HEK293 (cell line): ENCODE results near the gene RAF1.
A peak's percentile ranks its signal among the peaks of the same experiment; 100 is the strongest.

Experiments used
- CTCF ChIA-PET: fragments of 350-600 bp; formaldehyde crosslinking; extraction: SDS; loops from one replicate; lab custom pipeline; 2021; ENCODE audit warnings: antibody characterized with exemption; lab: Yijun Ruan, JAX
- POLR2A ChIA-PET: fragments of 300-600 bp; formaldehyde crosslinking; extraction: SDS; loops from one replicate; lab custom pipeline; 2020; ENCODE audit warnings: antibody characterized with exemption, inconsistent platforms; lab: Yijun Ruan, JAX
- H3K27ac ChIP-seq: fragments of 200-500 bp; sonication (Bioruptor generic); 2 replicates; pipeline ENCODE4 v1.5.1; 2014; ENCODE audit warnings: low read depth, low read length, control low read depth, inconsistent platforms; ENCODE audit errors: extremely low read depth
- H3K36me3 ChIP-seq, 2 experiments: fragments of 200-500 bp in 1 of 2; sonication (Bioruptor generic) in 1 of 2; 1 replicate in 1 of 2; 2 replicates in 1 of 2; pipeline ENCODE4 v1.5.1; 2014 to 2017; ENCODE audit warnings: inconsistent platforms in 2 of 2, low read length in 2 of 2; ENCODE audit not compliant: control insufficient read depth in 2 of 2, insufficient read depth in 1 of 2
- H3K4me1 ChIP-seq: fragments of 200-500 bp; sonication (Bioruptor generic); 2 replicates; pipeline ENCODE4 v1.5.1; 2014; ENCODE audit warnings: mild to moderate bottlenecking, low read length, inconsistent platforms; ENCODE audit not compliant: control insufficient read depth, insufficient read depth
- H3K4me3 ChIP-seq: 2 replicates; pipeline ENCODE4 v1.5.1; 2011; ENCODE audit warnings: low read depth, mild to moderate bottlenecking, control low read depth, low read length, moderate library complexity
- H3K9me3 ChIP-seq: fragments of 200-500 bp; sonication (Bioruptor generic); 2 replicates; pipeline ENCODE4 v1.5.1; 2014; ENCODE audit warnings: low read depth, low read length, inconsistent platforms; ENCODE audit not compliant: control insufficient read depth, insufficient read depth
- GLIS1 ChIP-seq: fragments of 450-650 bp; formaldehyde crosslinking; IDR thresholded peaks from 2 replicates; pipeline ENCODE4 v1.5.1; 2016; ENCODE audit warnings: missing biosample characterization, missing genetic modification characterization
- OSR2 ChIP-seq: fragments of 450-650 bp; formaldehyde crosslinking; IDR thresholded peaks from 2 replicates; pipeline ENCODE4 v1.5.1; 2016; ENCODE audit warnings: missing biosample characterization, missing genetic modification characterization
- SP3 ChIP-seq: fragments of 450-650 bp; formaldehyde crosslinking; IDR thresholded peaks from 2 replicates; pipeline ENCODE4 v1.5.1; 2016; ENCODE audit warnings: missing biosample characterization, missing genetic modification characterization
- ZBTB17 ChIP-seq: fragments of 450-650 bp; formaldehyde crosslinking; IDR thresholded peaks from 2 replicates; pipeline ENCODE4 v1.5.1; 2016; ENCODE audit warnings: missing biosample characterization, missing genetic modification characterization
- ZBTB48 ChIP-seq: fragments of 450-650 bp; formaldehyde crosslinking; IDR thresholded peaks from 2 replicates; pipeline ENCODE4 v1.5.1; 2016; ENCODE audit warnings: missing biosample characterization, missing genetic modification characterization
- ZFHX2 ChIP-seq: fragments of 450-650 bp; formaldehyde crosslinking; conservative IDR thresholded peaks from 2 replicates; pipeline ENCODE4 v1.5.1; 2016; ENCODE audit warnings: missing biosample characterization, missing genetic modification characterization
- ZFP3 ChIP-seq: fragments of 450-650 bp; formaldehyde crosslinking; IDR thresholded peaks from 2 replicates; pipeline ENCODE4 v1.5.1; 2016; ENCODE audit warnings: low read depth, missing biosample characterization, missing genetic modification characterization
- ZIC2 ChIP-seq: fragments of 450-650 bp; formaldehyde crosslinking; IDR thresholded peaks from 2 replicates; pipeline ENCODE4 v1.5.1; 2016; ENCODE audit warnings: missing biosample characterization, missing genetic modification characterization
- ZNF157 ChIP-seq: fragments of 450-650 bp; formaldehyde crosslinking; IDR thresholded peaks from 2 replicates; pipeline ENCODE4 v1.5.1; 2016; ENCODE audit warnings: missing biosample characterization, missing genetic modification characterization
- ZNF16 ChIP-seq: fragments of 450-650 bp; formaldehyde crosslinking; IDR thresholded peaks from 2 replicates; pipeline ENCODE4 v1.5.1; 2016; ENCODE audit warnings: low read depth, missing biosample characterization, missing genetic modification characterization
- ZNF350 ChIP-seq: fragments of 450-650 bp; formaldehyde crosslinking; IDR thresholded peaks from 2 replicates; pipeline ENCODE4 v1.5.0; 2017; ENCODE audit warnings: missing biosample characterization, mild to moderate bottlenecking, missing genetic modification characterization
- ZNF530 ChIP-seq: fragments of 450-650 bp; formaldehyde crosslinking; IDR thresholded peaks from 2 replicates; pipeline ENCODE4 v1.5.1; 2016; ENCODE audit warnings: low read depth, missing biosample characterization, missing genetic modification characterization
- ZNF664 ChIP-seq: fragments of 450-650 bp; formaldehyde crosslinking; IDR thresholded peaks from 2 replicates; pipeline ENCODE4 v1.5.1; 2016; ENCODE audit warnings: missing biosample characterization, missing genetic modification characterization
- ZNF768 ChIP-seq: fragments of 450-650 bp; formaldehyde crosslinking; IDR thresholded peaks from 2 replicates; pipeline ENCODE4 v1.5.1; 2018; ENCODE audit warnings: missing biosample characterization, mild to moderate bottlenecking, missing genetic modification characterization
- ZNF777 ChIP-seq: fragments of 450-650 bp; formaldehyde crosslinking; IDR thresholded peaks from 2 replicates; pipeline ENCODE4 v1.5.1; 2017; ENCODE audit warnings: missing biosample characterization, missing genetic modification characterization, borderline replicate concordance
- ZNF785 ChIP-seq: fragments of 450-650 bp; formaldehyde crosslinking; IDR thresholded peaks from 2 replicates; pipeline ENCODE4 v1.5.1; 2016; ENCODE audit warnings: missing biosample characterization, missing genetic modification characterization
- TF ChIP-seq, protein P1 (sequence below): fragments of 450-650 bp; formaldehyde crosslinking; IDR thresholded peaks from 2 replicates; pipeline ENCODE4 v1.5.1; 2016; ENCODE audit warnings: missing biosample characterization, missing genetic modification characterization
- TF ChIP-seq, protein P2 (sequence below): fragments of 450-650 bp; formaldehyde crosslinking; IDR thresholded peaks from 2 replicates; pipeline ENCODE4 v1.5.1; 2017; ENCODE audit warnings: missing biosample characterization, missing genetic modification characterization
- TF ChIP-seq, protein P3 (sequence below): fragments of 450-650 bp; formaldehyde crosslinking; IDR thresholded peaks from 2 replicates; pipeline ENCODE4 v1.5.0; 2017; ENCODE audit warnings: missing biosample characterization, missing genetic modification characterization, borderline replicate concordance
- TF ChIP-seq, protein P4 (sequence below): fragments of 450-650 bp; formaldehyde crosslinking; conservative IDR thresholded peaks from 2 replicates; pipeline ENCODE4 v1.5.1; 2016; ENCODE audit warnings: low read depth, missing biosample characterization, missing genetic modification characterization

RAF1 gene

DNA sequence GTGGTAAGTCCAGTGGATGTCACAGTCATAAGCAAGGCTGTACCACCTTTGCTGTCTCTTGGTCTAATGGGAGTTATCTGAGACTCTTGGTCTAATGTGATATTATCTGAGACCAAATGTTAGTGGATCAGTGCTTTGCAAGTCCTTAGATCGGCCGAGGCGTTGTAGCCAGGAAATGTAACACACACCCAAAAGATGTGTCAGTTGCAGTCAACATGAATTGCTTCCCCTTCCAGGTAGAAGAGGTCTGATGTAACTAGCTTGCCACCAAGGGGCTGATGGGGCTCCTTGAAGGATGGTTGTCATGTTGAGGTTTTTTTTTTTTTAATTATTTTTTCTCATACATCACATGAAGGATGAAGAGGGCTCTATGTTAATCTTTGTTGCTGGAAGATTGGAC, 45.4 kb upstream of the RAF1 start:
- no peaks in the 10 kb centered on the region for H3K4me1 ChIP-seq
- no peaks in the 10 kb centered on the region for H3K9me3 ChIP-seq
- H3K4me3 ChIP-seq: no peak overlapping the region
- H3K27ac ChIP-seq: no peak overlapping the region
- H3K36me3 ChIP-seq: no peaks in the 10 kb centered on the region
- ChIA-PET CTCF (interaction anchor here (0.6 to 1.8 kb wide), 5 partner anchors 11 to 787 kb away, joined by 3 to 14 read pairs (median 4); no protein-coding TSS in a partner anchor), POLR2A (no interaction called here)
- TF ChIP-seq ZNF664: no peak
- peak; percentile 66 for TF ChIP-seq ZNF157

DNA sequence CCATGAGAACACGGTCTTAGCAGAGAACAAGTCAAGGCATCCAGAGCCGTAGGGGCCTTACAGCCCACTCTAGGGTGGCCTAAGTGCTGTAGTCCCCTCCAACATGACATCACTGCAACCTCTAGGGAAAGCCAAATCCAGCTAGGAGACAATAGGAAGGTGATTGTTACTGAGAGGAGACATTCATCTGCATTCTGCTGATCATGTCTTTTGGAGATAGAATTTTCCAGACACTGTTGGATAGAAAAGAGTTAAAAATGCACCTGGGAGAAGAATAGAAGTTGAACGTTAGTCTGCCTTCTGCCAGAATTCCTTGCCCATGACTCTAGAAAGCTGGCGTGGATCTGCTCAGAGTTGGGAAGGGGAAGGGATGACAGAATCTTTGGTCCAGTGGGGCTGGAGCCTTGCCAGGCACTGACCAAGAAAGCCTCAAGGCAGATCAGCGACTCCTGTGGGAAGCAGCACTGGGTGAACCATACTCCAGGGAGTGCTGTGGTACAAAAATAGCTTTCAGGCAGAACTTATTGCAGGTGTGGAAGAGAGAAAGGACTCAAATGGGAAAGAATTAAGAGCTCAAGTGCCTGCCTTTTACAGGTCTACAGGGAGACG, 44.8 kb upstream of the RAF1 start:
- Histone ChIP-seq H3K9me3 (no peaks in the 10 kb centered on the region), H3K36me3 (no peaks in the 10 kb centered on the region), H3K4me1 (no peaks in the 10 kb centered on the region), H3K4me3 (no peak overlapping the region), H3K27ac (no peak overlapping the region)
- ChIA-PET CTCF (interaction anchor here (0.6 to 3.5 kb wide), 8 partner anchors 8 to 787 kb away, joined by 3 to 22 read pairs (median 4); partner anchors contain the start of gene RPL32), POLR2A (no interaction called here)
- TF ChIP-seq ZBTB17 (tag by site-specific recombination) (peak; percentile 94), ZNF530 (tag by site-specific recombination) (no peak)

DNA sequence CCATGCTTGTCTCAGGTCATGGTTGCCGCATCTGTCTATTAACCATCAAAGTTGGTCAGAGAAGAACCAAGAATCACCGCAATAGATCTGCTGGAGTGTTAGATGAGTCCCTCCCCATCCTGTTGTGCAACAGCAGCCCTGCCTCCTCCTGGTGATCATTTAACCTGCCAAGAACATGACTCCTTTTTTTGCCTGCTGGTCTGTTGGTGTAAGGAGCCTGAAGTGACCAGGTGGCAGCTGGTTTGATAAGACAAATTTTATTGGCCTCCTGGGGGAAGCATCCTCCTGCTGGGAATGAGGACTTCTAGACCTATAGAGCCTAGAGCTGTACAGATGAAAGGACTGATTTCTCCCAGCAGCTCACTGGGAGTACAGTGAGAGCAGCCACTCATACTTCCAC, 43.5 kb upstream of the RAF1 start:
- Histone ChIP-seq H3K36me3 (no peaks in the 10 kb centered on the region), H3K4me3 (no peak overlapping the region), H3K4me1 (no peaks in the 10 kb centered on the region), H3K27ac (no peak overlapping the region), H3K9me3 (no peaks in the 10 kb centered on the region)
- ChIA-PET POLR2A (interaction anchor here (1.2 kb wide), 1 partner anchor 125 kb away, joined by 3 read pairs; no protein-coding TSS in a partner anchor), CTCF (interaction anchor here (0.6 to 3.5 kb wide), 9 partner anchors 9 to 134 kb away, joined by 3 to 33 read pairs (median 5); partner anchors contain the start of gene RPL32)
- TF ChIP-seq, protein P1, sequence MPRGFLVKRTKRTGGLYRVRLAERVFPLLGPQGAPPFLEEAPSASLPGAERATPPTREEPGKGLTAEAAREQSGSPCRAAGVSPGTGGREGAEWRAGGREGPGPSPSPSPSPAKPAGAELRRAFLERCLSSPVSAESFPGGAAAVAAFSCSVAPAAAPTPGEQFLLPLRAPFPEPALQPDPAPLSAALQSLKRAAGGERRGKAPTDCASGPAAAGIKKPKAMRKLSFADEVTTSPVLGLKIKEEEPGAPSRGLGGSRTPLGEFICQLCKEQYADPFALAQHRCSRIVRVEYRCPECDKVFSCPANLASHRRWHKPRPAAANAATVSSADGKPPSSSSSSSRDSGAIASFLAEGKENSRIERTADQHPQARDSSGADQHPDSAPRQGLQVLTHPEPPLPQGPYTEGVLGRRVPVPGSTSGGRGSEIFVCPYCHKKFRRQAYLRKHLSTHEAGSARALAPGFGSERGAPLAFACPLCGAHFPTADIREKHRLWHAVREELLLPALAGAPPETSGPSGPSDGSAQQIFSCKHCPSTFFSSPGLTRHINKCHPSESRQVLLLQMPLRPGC: no peak
- TF ChIP-seq ZIC2 (tag by site-specific recombination) (peak; percentile 92), ZNF350 (tag by site-specific recombination) (no peak), SP3 (tag by site-specific recombination) (no peak), OSR2 (no peak), ZFHX2 (tag by site-specific recombination) (no peak), ZBTB48 (tag by site-specific recombination) (no peak), ZFP3 (tag by site-specific recombination) (no peak), ZNF777 (tag by site-specific recombination) (no peak), ZNF16 (tag by site-specific recombination) (no peak), ZNF768 (tag by site-specific recombination) (no peak), ZNF785 (tag by site-specific recombination) (no peak), GLIS1 (tag by site-specific recombination) (peak; percentile 55)
- TF ChIP-seq, protein P2, sequence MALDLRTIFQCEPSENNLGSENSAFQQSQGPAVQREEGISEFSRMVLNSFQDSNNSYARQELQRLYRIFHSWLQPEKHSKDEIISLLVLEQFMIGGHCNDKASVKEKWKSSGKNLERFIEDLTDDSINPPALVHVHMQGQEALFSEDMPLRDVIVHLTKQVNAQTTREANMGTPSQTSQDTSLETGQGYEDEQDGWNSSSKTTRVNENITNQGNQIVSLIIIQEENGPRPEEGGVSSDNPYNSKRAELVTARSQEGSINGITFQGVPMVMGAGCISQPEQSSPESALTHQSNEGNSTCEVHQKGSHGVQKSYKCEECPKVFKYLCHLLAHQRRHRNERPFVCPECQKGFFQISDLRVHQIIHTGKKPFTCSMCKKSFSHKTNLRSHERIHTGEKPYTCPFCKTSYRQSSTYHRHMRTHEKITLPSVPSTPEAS (tag by site-specific recombination): no peak
- TF ChIP-seq, protein P3, sequence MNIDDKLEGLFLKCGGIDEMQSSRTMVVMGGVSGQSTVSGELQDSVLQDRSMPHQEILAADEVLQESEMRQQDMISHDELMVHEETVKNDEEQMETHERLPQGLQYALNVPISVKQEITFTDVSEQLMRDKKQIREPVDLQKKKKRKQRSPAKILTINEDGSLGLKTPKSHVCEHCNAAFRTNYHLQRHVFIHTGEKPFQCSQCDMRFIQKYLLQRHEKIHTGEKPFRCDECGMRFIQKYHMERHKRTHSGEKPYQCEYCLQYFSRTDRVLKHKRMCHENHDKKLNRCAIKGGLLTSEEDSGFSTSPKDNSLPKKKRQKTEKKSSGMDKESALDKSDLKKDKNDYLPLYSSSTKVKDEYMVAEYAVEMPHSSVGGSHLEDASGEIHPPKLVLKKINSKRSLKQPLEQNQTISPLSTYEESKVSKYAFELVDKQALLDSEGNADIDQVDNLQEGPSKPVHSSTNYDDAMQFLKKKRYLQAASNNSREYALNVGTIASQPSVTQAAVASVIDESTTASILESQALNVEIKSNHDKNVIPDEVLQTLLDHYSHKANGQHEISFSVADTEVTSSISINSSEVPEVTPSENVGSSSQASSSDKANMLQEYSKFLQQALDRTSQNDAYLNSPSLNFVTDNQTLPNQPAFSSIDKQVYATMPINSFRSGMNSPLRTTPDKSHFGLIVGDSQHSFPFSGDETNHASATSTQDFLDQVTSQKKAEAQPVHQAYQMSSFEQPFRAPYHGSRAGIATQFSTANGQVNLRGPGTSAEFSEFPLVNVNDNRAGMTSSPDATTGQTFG (tag by site-specific recombination): no peak
- TF ChIP-seq, protein P4, sequence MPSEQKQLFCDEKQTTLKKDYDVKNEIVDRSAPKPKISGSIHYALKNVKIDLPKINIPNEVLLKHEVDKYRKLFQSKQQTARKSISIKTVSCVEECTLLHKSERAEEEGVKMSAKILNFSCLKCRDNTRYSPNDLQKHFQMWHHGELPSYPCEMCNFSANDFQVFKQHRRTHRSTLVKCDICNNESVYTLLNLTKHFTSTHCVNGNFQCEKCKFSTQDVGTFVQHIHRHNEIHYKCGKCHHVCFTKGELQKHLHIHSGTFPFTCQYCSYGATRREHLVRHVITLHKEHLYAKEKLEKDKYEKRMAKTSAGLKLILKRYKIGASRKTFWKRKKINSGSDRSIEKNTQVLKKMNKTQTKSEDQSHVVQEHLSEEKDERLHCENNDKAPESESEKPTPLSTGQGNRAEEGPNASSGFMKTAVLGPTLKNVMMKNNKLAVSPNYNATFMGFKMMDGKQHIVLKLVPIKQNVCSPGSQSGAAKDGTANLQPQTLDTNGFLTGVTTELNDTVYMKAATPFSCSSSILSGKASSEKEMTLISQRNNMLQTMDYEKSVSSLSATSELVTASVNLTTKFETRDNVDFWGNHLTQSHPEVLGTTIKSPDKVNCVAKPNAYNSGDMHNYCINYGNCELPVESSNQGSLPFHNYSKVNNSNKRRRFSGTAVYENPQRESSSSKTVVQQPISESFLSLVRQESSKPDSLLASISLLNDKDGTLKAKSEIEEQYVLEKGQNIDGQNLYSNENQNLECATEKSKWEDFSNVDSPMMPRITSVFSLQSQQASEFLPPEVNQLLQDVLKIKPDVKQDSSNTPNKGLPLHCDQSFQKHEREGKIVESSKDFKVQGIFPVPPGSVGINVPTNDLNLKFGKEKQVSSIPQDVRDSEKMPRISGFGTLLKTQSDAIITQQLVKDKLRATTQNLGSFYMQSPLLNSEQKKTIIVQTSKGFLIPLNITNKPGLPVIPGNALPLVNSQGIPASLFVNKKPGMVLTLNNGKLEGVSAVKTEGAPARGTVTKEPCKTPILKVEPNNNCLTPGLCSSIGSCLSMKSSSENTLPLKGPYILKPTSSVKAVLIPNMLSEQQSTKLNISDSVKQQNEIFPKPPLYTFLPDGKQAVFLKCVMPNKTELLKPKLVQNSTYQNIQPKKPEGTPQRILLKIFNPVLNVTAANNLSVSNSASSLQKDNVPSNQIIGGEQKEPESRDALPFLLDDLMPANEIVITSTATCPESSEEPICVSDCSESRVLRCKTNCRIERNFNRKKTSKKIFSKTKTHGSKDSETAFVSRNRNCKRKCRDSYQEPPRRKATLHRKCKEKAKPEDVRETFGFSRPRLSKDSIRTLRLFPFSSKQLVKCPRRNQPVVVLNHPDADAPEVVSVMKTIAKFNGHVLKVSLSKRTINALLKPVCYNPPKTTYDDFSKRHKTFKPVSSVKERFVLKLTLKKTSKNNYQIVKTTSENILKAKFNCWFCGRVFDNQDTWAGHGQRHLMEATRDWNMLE (tag by site-specific recombination): no peak
